Heart left ventricle (tissue), 16 donors: ENCODE results near the gene FGFRL1. TPM values are rescaled to one million over a fixed set of nuclear protein-coding genes. Genes with fewer than 3 reads are reported as not detected.

ENCODE experiments used
- ATAC-seq, 4 donors: fragments of 200-7000 bp; cut with Tn5 transposase; one replicate each; pipeline ENCODE4 v1.9.1; 2020 to 2022; ENCODE audit warnings: moderate library complexity in 4 of 4, mild to moderate bottlenecking in 3 of 4, moderate number of reproducible peaks in 1 of 4
- DNase-seq, 5 donors: peaks; one replicate each; pipeline ENCODE4 v3.0.0-alpha.2; 2020
- H3K27ac ChIP-seq, 12 donors: fragments of 200-600 bp; sonication (generic) in 4 of 12; one replicate each; pipeline versions ENCODE4 v1.5.0 to v1.8.0; 2016 to 2022; ENCODE audit warnings: mild to moderate bottlenecking in 2 of 12
- H3K27me3 ChIP-seq, 9 donors: fragments of 200-600 bp; sonication (generic) in 2 of 9; one replicate each; pipeline versions ENCODE4 v1.5.1 to v1.8.0; 2016 to 2022; ENCODE audit warnings: mild to moderate bottlenecking in 3 of 9
- H3K36me3 ChIP-seq, 9 donors: fragments of 200-600 bp; sonication (generic) in 2 of 9; one replicate each; pipeline versions ENCODE4 v1.5.0 to v1.8.0; 2018 to 2022; ENCODE audit warnings: mild to moderate bottlenecking in 2 of 9
- H3K4me1 ChIP-seq, 12 donors: fragments of 200-600 bp; sonication (generic) in 4 of 12; one replicate each; pipeline versions ENCODE4 v1.5.0 to v1.8.0; 2016 to 2022; ENCODE audit warnings: mild to moderate bottlenecking in 3 of 12
- H3K4me3 ChIP-seq, 12 donors: fragments of 200-600 bp; sonication (generic) in 4 of 12; one replicate each; pipeline versions ENCODE4 v1.5.0 to v1.8.0; 2017 to 2022; ENCODE audit warnings: mild to moderate bottlenecking in 9 of 12, moderate library complexity in 4 of 12
- H3K9me3 ChIP-seq, 12 donors: fragments of 200-600 bp; sonication (generic) in 4 of 12; one replicate each; pipeline versions ENCODE4 v1.5.0 to v1.8.0; 2016 to 2022; ENCODE audit warnings: mild to moderate bottlenecking in 1 of 12
- CTCF ChIP-seq, 12 donors: fragments of 200-600 bp; sonication (generic) in 4 of 12; IDR thresholded peaks; one replicate each; pipeline versions ENCODE4 v1.5.0 to v1.8.0; 2018 to 2022; ENCODE audit warnings: antibody characterized with exemption in 12 of 12, mild to moderate bottlenecking in 5 of 12
- POLR2A ChIP-seq, 2 donors: fragments of 450-650 bp; IDR thresholded peaks; one replicate each; pipeline ENCODE4 v1.6.1; 2017; ENCODE audit warnings: antibody characterized with exemption in 2 of 2, mild to moderate bottlenecking in 2 of 2, moderate library complexity in 2 of 2
- WGBS, 4 donors: extraction: QIAGEN DNeasy Blood & Tissue Kit in 2 of 4; methylation state at CpG; one replicate each; pipeline versions ENCODE4 v1.1.5 to v1.1.7; 2013 to 2018; 5-methylcytosine and 5-hydroxymethylcytosine counted together
- intact Hi-C, 10 donors: fragments of 100-400 bp; cut with DNase I; formaldehyde crosslinking; loops; one replicate each; pipeline versions ENCODE4 v1.11.1 to v1.14.2; 2022
- polyA plus RNA-seq, 2 donors: library from polyadenylated mRNA; stranded (reverse); fragments of 200-250 nt; gene quantifications; one replicate each; pipeline ENCODE4 v1.2.3, GENCODE V29; 2013
- total RNA-seq, 9 donors: library from RNA; depleted of rRNA in 2 of 9; stranded (reverse); fragments of >200 nt in 2 of 9; fragmentation: NEBNext Ultra II Directional in 3 of 9; extraction: Animal tissue kit (Norgen Biotek cat#: 25700) in 3 of 9; gene quantifications; one replicate each; pipeline versions ENCODE4 v1.1.0 to v1.2.4, GENCODE V29; 2016 to 2023
- donor health status: ischemic (EF 13 %, LVEDD 7.1; RV severe dilation, severe dysfunction).
- donor health status: healthy with polysubstance abuse.
- donor health status: DM: no; HTN: yes; CAD: no.
- donor health status: DM: no; HTN: no; CAD: no.
- donor health status: ischemic (EF 25% LVEDD 6.9; RV normal size, moderate dysfunction).
- donor health status: ischemic (EF 25% LVEDD 5.7; RV mildly dilated, moderate dysfunction).
- donor health status: healthy.
- donor health status: DM: yes; HTN: yes; CAD: no.
- donor health status: ischemic (EF 35%, LVEDD 5.7; RV mildly dilated, moderate dysfunction).
- donor health status: nonischemic (EF 11% LVEDD 7.7; RV severe dilation, severe dysfunction).
- donor health status: DM: yes; HTN: yes; CAD: no.
- donor health status: PGD.
- donor health status: ischemic (EF 29% LVEDD 5.4; RV normal size, mild dysfunction).
- donor health status: nonischemic (EF 23%, LVEDD 6.1; RV moderate dilation, normal function).

FGFRL1 gene
- total and polyA plus RNA-seq, 11 donors, result 23.6 to 90.7 (median 30.6) TPM

DNA sequence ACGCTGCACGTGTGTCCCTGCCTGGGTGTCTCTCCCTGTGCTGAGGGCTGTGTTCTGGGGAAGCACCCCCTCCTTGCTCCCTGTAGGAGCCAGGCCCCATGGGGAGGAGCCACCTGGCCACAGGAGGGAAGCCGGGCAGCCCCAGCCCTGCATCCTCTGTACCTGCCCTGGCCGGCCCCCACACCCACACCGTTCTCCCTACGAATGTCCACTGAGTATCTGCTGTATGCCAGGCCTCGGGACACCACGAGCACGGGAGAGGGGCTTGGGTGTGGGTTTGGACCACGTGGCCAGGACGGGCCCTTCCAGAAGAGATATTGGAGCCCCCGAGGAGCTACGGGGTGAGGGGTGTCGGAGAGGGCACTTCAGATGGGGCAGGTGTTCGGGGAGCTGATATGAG, 6.3 kb downstream of the FGFRL1 start:
- ATAC-seq, result no peak
- no peaks in the 10 kb centered on the region for H3K36me3 ChIP-seq
- H3K4me1 ChIP-seq, result peaks cover 0 to under 1% (median 0%) of the 10 kb centered on the region in 12 donors
- 80 to 89% (median 83%) methylated on average over 13 to 15 of the region's 15 CpGs for WGBS, 4 donors
- TF ChIP-seq CTCF (IDR thresholded peaks at IDR 0.05), result no peak
- no peak for TF ChIP-seq POLR2A (IDR thresholded peaks at IDR 0.05)
- intact Hi-C loops, result no loop called here
- H3K4me3 ChIP-seq, result no peak overlapping the region
- H3K27ac ChIP-seq, result no peak overlapping the region
- H3K27me3 ChIP-seq, result no peaks in the 10 kb centered on the region
- H3K9me3 ChIP-seq, result no peaks in the 10 kb centered on the region
- no peak for DNase-seq

- intact Hi-C loops, result no loop called here
- H3K4me3 ChIP-seq, result no peak overlapping the region
- DNase-seq (no peak), ATAC-seq (no peak)
- H3K9me3 ChIP-seq, result no peaks in the 10 kb centered on the region
- TF ChIP-seq CTCF (IDR thresholded peaks at IDR 0.05) (no peak), POLR2A (IDR thresholded peaks at IDR 0.05) (no peak)
- no peak overlapping the region for H3K27ac ChIP-seq
- 70 to 81% (median 76%) methylated on average over 7 to 29 of the region's 29 CpGs for WGBS, 4 donors
- H3K4me1 ChIP-seq, result no peaks in the 10 kb centered on the region
- no peaks in the 10 kb centered on the region for H3K36me3 ChIP-seq
- no peaks in the 10 kb centered on the region for H3K27me3 ChIP-seq
Observed at GRCh38 chr4:1018147-1019020, 7.0 kb downstream of the FGFRL1 start.

DNA sequence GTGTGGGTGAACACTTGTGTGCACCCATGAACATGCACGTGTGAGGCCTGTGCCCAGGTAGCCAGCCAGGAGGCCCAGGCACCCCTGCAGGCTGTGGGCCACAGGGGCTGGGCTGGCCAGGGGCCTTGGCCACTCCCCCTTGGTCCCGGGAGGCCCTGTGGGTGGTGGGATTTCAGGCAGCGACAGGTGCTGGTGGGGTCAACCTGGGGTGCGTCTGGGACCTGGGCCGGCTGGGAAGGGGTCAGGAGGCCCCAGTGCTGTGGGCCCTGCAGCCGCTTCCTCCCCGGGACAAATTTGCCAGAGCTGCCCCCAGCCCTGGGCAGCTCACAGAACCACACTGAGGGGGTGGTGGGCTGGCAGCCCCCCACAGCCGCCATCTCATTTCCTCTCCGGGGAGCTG, 7.9 kb downstream of the FGFRL1 start:
- 59 to 78% (median 76%) methylated on average over 3 to 9 of the region's 9 CpGs for WGBS, 4 donors
- no peak for ATAC-seq
- Histone ChIP-seq H3K4me1 (no peaks in the 10 kb centered on the region), H3K27me3 (no peaks in the 10 kb centered on the region), H3K27ac (no peak overlapping the region), H3K9me3 (no peaks in the 10 kb centered on the region), H3K36me3 (peaks cover 0 to 3% (median 0%) of the 10 kb centered on the region in 9 donors), H3K4me3 (no peak overlapping the region)
- TF ChIP-seq POLR2A (IDR thresholded peaks at IDR 0.05), result no peak
- intact Hi-C loops, result no loop called here
- no peak for DNase-seq

DNA sequence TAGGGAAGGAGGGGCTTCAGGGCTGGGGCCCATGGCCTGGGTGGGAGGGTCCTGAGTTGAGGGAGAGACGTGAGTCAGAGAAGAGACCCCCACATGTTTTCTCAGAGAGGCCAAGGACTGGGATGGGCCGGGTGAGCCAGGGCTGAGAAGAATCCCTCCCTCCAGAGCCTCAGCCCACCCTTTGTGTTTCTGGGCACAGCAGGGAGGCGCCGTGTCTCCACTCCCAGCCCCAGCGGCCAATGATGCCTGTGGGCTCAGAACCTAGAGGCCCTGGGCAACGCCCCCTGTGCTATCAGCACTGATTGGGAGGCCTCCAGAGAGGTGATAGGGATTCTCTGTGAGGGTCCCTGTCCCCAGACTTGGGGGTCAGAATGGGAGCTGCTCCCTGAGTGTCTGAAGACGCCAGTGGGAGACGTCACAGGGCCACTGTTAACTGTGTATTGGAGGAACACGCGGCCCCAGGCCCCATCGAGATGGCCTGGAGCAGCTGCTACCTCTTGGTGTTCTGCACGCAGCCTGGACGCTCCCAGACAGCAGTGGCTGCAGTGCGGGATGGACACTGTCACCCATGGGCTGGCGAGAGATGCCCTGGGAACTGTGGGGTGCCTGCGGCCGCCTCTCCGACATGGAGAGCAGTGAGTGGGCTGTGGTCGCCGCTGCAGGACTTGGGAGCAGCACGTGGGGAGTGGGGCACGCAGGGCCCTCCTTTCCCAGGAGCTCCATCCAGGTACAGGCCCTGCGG, 8.5 kb downstream of the FGFRL1 start:
- intact Hi-C loops, result no loop called here
- WGBS, 4 donors, result 75 to 88% (median 83%) methylated on average over 19 to 23 of the region's 23 CpGs

More for the DNA sequence above, 8.5 kb downstream of the FGFRL1 start:
- TF ChIP-seq CTCF (IDR thresholded peaks at IDR 0.05) (no peak), POLR2A (IDR thresholded peaks at IDR 0.05) (no peak)
- no peak overlapping the region for H3K4me3 ChIP-seq
- H3K4me1 ChIP-seq, result no peaks in the 10 kb centered on the region
- no peak overlapping the region for H3K27ac ChIP-seq
- peaks cover 0 to 9% (median 0%) of the 10 kb centered on the region in 9 donors for H3K36me3 ChIP-seq
- DNase-seq, result no peak
- no peak for ATAC-seq
- H3K9me3 ChIP-seq, result no peaks in the 10 kb centered on the region
- no peaks in the 10 kb centered on the region for H3K27me3 ChIP-seq
